Measurements from ENCODE around the gene ZPLD1.

- TF ChIP-seq CTCF (IDR thresholded peaks at IDR 0.05 in 2 of 3, conservative IDR thresholded peaks at IDR 0.05 in 1 of 3; ENCODE audit: borderline replicate concordance in 1 of 3, insufficient read depth in 1 of 3, low read depth in 2 of 3, low read length in 2 of 3) (no peak), SRF (IDR thresholded peaks at IDR 0.05; ENCODE audit: low read depth) (no peak), ATF3 (IDR thresholded peaks at IDR 0.05) (no peak), POLR2A (IDR thresholded peaks at IDR 0.05; ENCODE audit: borderline replicate concordance, extremely low read depth, insufficient read depth, insufficient read length) (no peak), YY1 (IDR thresholded peaks at IDR 0.05; ENCODE audit: extremely low read depth, insufficient replicate concordance, low read depth, low read length) (no peak), POLR2AphosphoS5 (IDR thresholded peaks at IDR 0.05; ENCODE audit: low read depth, low read length) (no peak), MAX (IDR thresholded peaks at IDR 0.05) (no peak), EZH2 (IDR thresholded peaks at IDR 0.05) (no peak), SIN3A (IDR thresholded peaks at IDR 0.05; ENCODE audit: low read depth) (no peak)
Measured at GRCh38 chr3:102481050-102481449, 46.2 kb downstream of the ZPLD1 start.

Data from HCT116 (cell line).